PC-3 (cell line): ENCODE results near the gene CCDC93. TPM values are rescaled to one million over a fixed set of nuclear protein-coding genes. Genes with fewer than 3 reads are reported as not detected.

ENCODE experiments used
- ATAC-seq: fragments of 200-7000 bp; cut with Tn5 transposase; 2 replicates; pipeline ENCODE4 v1.9.1; 2020; ENCODE audit warnings: mild to moderate bottlenecking, moderate library complexity
- BruUV-seq: library from RNA; stranded (reverse); fragments of 400-500 nt; replicated peaks from 2 replicates; lab custom pipeline; 2021; lab: Mats Ljungman, UMichigan
- CTCF ChIA-PET: fragments of 300-600 bp; sonication (Branson Sonifier 250); formaldehyde crosslinking; loops from one replicate; lab custom pipeline; 2022; ENCODE audit warnings: antibody characterized with exemption; lab: Charles Lee
- POLR2A ChIA-PET: fragments of 300-600 bp; sonication (Branson Sonifier 250); formaldehyde crosslinking; loops from one replicate; lab custom pipeline; 2022; ENCODE audit warnings: antibody characterized with exemption; ENCODE audit not compliant: unreplicated experiment; lab: Charles Lee
- DNase-seq: peaks from one replicate; pipeline ENCODE4 v3.0.0-alpha.2; 2015
- H2AFZ ChIP-seq: fragments of 300-600 bp; sonication (generic); 2 replicates; pipeline ENCODE4 v1.6.0; 2016; ENCODE audit warnings: antibody characterized with exemption, low read length
- H3F3A ChIP-seq: fragments of 300-600 bp; sonication (generic); one replicate; pipeline ENCODE4 v1.6.0; 2017; ENCODE audit warnings: antibody characterized with exemption, low read length, control low read depth, mild to moderate bottlenecking; ENCODE audit not compliant: unreplicated experiment
- H3K27ac ChIP-seq: fragments of 300-600 bp; sonication (generic); 2 replicates; pipeline ENCODE4 v1.5.1; 2016; ENCODE audit warnings: mild to moderate bottlenecking, low read length
- H3K27me3 ChIP-seq: fragments of 300-600 bp; sonication (generic); 2 replicates; pipeline ENCODE4 v1.6.1; 2016; ENCODE audit warnings: low read length, mixed read lengths
- H3K36me3 ChIP-seq: fragments of 300-600 bp; sonication (generic); 2 replicates; pipeline ENCODE4 v1.6.1; 2016; ENCODE audit warnings: low read depth, mixed run types, low read length, mixed read lengths
- H3K4me1 ChIP-seq: fragments of 300-600 bp; sonication (generic); 2 replicates; pipeline ENCODE4 v1.5.1; 2016; ENCODE audit warnings: low read length; ENCODE audit not compliant: insufficient read depth
- H3K4me2 ChIP-seq: fragments of 300-600 bp; sonication (generic); 2 replicates; pipeline ENCODE4 v1.6.0; 2016; ENCODE audit warnings: low read length
- H3K4me3 ChIP-seq: fragments of 300-600 bp; sonication (generic); 2 replicates; pipeline ENCODE4 v1.5.1; 2016; ENCODE audit warnings: mild to moderate bottlenecking, low read length, mixed read lengths
- H3K79me2 ChIP-seq: fragments of 300-600 bp; sonication (generic); 2 replicates; pipeline ENCODE4 v1.6.1; 2017; ENCODE audit warnings: low read length, mixed read lengths
- H3K9ac ChIP-seq: fragments of 300-600 bp; sonication (generic); 2 replicates; pipeline ENCODE4 v1.6.0; 2016; ENCODE audit warnings: mild to moderate bottlenecking, low read length
- H3K9me2 ChIP-seq: fragments of 300-600 bp; sonication (generic); replicated peaks from 2 replicates; pipeline ENCODE4 v1.6.1; 2016; ENCODE audit warnings: mixed run types, low read length, mixed read lengths
- H3K9me3 ChIP-seq: fragments of 300-600 bp; sonication (generic); 2 replicates; pipeline ENCODE4 v1.6.1; 2016; ENCODE audit warnings: low read length, mixed read lengths
- H4K20me1 ChIP-seq: fragments of 300-600 bp; sonication (generic); 2 replicates; pipeline ENCODE4 v1.6.1; 2016; ENCODE audit warnings: low read length, mixed read lengths
- CTCF ChIP-seq: fragments of 300-600 bp; sonication (generic); conservative IDR thresholded peaks from 2 replicates; pipeline ENCODE4 v1.5.1; 2017; ENCODE audit warnings: antibody characterized with exemption, low read depth, mild to moderate bottlenecking, low read length
- EZH2 ChIP-seq: fragments of 300-600 bp; sonication (generic); IDR thresholded peaks from one replicate; pipeline ENCODE4 v1.6.1; 2017; ENCODE audit warnings: antibody characterized with exemption, mild to moderate bottlenecking, low read length; ENCODE audit not compliant: unreplicated experiment
- EZH2phosphoT487 ChIP-seq: fragments of 300-600 bp; sonication (generic); IDR thresholded peaks from 2 replicates; pipeline ENCODE4 v1.6.1; 2018; ENCODE audit warnings: mild to moderate bottlenecking, antibody characterized with exemption, low read length, borderline replicate concordance
- intact Hi-C: fragments of 100-400 bp; cut with micrococcal nuclease; formaldehyde crosslinking; loops from 2 replicates; pipeline ENCODE4 v1.9.0; 2023
- total RNA-seq: library from RNA; depleted of rRNA; stranded (reverse); fragments of >200 nt; gene quantifications from 2 replicates; pipeline ENCODE4 v1.2.3, GENCODE V29; 2014

The CCDC93 gene
- total RNA-seq, 1 experiment from 2014 or later: 14.0 TPM

GRCh38 chr2:117938611-117939010, 75.3 kb downstream of the CCDC93 start:
- TF ChIP-seq EZH2phosphoT487 (no peak), EZH2 (no peak), CTCF (no peak)
- no peak for ATAC-seq
- no peaks in the 10 kb centered on the region for H3K27me3 ChIP-seq
- H3K9me3 ChIP-seq: no peaks in the 10 kb centered on the region
- DNase-seq: no peak
- H3K27ac ChIP-seq: no peak overlapping the region
- H3K4me1 ChIP-seq: peaks cover 18% of the 10 kb centered on the region
- BruUV-seq: no TSS peak
- no peaks in the 10 kb centered on the region for H4K20me1 ChIP-seq
- no peaks in the 10 kb centered on the region for H3K79me2 ChIP-seq
- POLR2A ChIA-PET: no interaction called here
- no peak overlapping the region for H3K4me3 ChIP-seq
- no peaks in the 10 kb centered on the region for H3F3A ChIP-seq
- H2AFZ ChIP-seq: no peak overlapping the region
- H3K36me3 ChIP-seq: peaks cover 57% of the 10 kb centered on the region; the same call in 1 of the 2 replicates
- intact Hi-C loops: no loop called here
- no peak overlapping the region for H3K4me2 ChIP-seq
- no peak overlapping the region for H3K9ac ChIP-seq
- CTCF ChIA-PET: interaction anchor here (1.1 kb wide), 1 partner anchor 153 kb away, joined by 10 read pairs; no protein-coding TSS in a partner anchor
- no peaks in the 10 kb centered on the region for H3K9me2 ChIP-seq

- Histone ChIP-seq H3K27me3 (no peaks in the 10 kb centered on the region), H3K4me2 (no peak overlapping the region), H3K4me3 (no peak overlapping the region), H3K9me3 (no peaks in the 10 kb centered on the region), H3F3A (no peaks in the 10 kb centered on the region), H3K27ac (no peak overlapping the region), H3K79me2 (no peaks in the 10 kb centered on the region), H2AFZ (no peak overlapping the region), H4K20me1 (no peaks in the 10 kb centered on the region), H3K9me2 (no peaks in the 10 kb centered on the region), H3K4me1 (0 out of 2 replicates have a peak, but pooled peaks cover 4% of the 10 kb centered on the region), H3K36me3 (peaks cover 58% of the 10 kb centered on the region; the same call in 1 of the 2 replicates), H3K9ac (no peak overlapping the region)
- ChIA-PET CTCF (no interaction called here), POLR2A (no interaction called here)
- DNase-seq (no peak), ATAC-seq (no peak)
- TF ChIP-seq EZH2 (no peak), EZH2phosphoT487 (no peak), CTCF (no peak)
- intact Hi-C loops: no loop called here
- BruUV-seq: no TSS peak
These were observed 76.9 kb downstream of the CCDC93 start for GRCh38 chr2:117936871-117937428.

- ChIA-PET CTCF (no interaction called here), POLR2A (no interaction called here)
- DNase-seq (no peak), ATAC-seq (no peak)
- no peaks in the 10 kb centered on the region for H3K9me3 ChIP-seq
- no peaks in the 10 kb centered on the region for H3K27me3 ChIP-seq
- H3F3A ChIP-seq: no peaks in the 10 kb centered on the region
- intact Hi-C loops: no loop called here
- H2AFZ ChIP-seq: no peak overlapping the region
- H3K4me3 ChIP-seq: no peak overlapping the region
- BruUV-seq: no TSS peak
- H3K9ac ChIP-seq: no peak overlapping the region
- no peak overlapping the region for H3K27ac ChIP-seq
- no peak overlapping the region for H3K4me2 ChIP-seq
- no peaks in the 10 kb centered on the region for H3K79me2 ChIP-seq
- no peaks in the 10 kb centered on the region for H4K20me1 ChIP-seq
- peaks cover 66% of the 10 kb centered on the region for H3K36me3 ChIP-seq
- no peaks in the 10 kb centered on the region for H3K9me2 ChIP-seq
- TF ChIP-seq EZH2phosphoT487 (no peak), EZH2 (no peak), CTCF (no peak)
- H3K4me1 ChIP-seq: 0 out of 2 replicates have a peak, but pooled peaks cover 4% of the 10 kb centered on the region
These were observed 77.9 kb downstream of the CCDC93 start for GRCh38 chr2:117935954-117936353.
